A673 (cell line): ENCODE measurements around the gene SPAST. TPM values are rescaled to one million over a fixed set of nuclear protein-coding genes. Genes with fewer than 3 reads are reported as not detected.

ENCODE experiments used
- BruUV-seq: library from RNA; stranded (reverse); fragments of 400-500 nt; replicated peaks from 2 replicates; lab custom pipeline; 2021; lab: Mats Ljungman, UMichigan
- CTCF ChIA-PET: fragments of 300-600 bp; sonication (Branson Sonifier 250); formaldehyde crosslinking; loops from one replicate; lab custom pipeline; 2022; ENCODE audit warnings: antibody characterized with exemption; lab: Charles Lee
- POLR2A ChIA-PET: fragments of 300-600 bp; sonication (Branson Sonifier 250); formaldehyde crosslinking; loops from one replicate; lab custom pipeline; 2022; ENCODE audit warnings: antibody characterized with exemption; ENCODE audit not compliant: low non-redundant PET; lab: Charles Lee
- DNase-seq: peaks from one replicate; pipeline ENCODE4 v3.0.0-alpha.2; 2015; ENCODE audit warnings: low spot score
- H3K27ac ChIP-seq: fragments of 200-600 bp; sonication (generic); 2 replicates; pipeline ENCODE4 v1.5.1; 2016; ENCODE audit warnings: mixed run types, low read depth, mild to moderate bottlenecking, mixed read lengths, antibody characterized with exemption, low read length; ENCODE audit not compliant: poor library complexity, severe bottlenecking
- H3K27me3 ChIP-seq: fragments of 200-600 bp; sonication (generic); replicated peaks from 2 replicates; pipeline ENCODE4 v1.6.1; 2017; ENCODE audit warnings: mixed run types, low read depth, mild to moderate bottlenecking, mixed read lengths, antibody characterized with exemption, low read length; ENCODE audit not compliant: insufficient read depth, poor library complexity
- H3K36me3 ChIP-seq: fragments of 200-600 bp; sonication (generic); 2 replicates; pipeline ENCODE4 v1.6.1; 2016; ENCODE audit warnings: mixed run types, mild to moderate bottlenecking, mixed read lengths, antibody characterized with exemption, low read length; ENCODE audit not compliant: insufficient read depth, poor library complexity, severe bottlenecking
- H3K4me1 ChIP-seq: fragments of 200-600 bp; sonication (generic); 2 replicates; pipeline ENCODE4 v1.6.1; 2017; ENCODE audit warnings: mixed run types, mild to moderate bottlenecking, mixed read lengths, antibody characterized with exemption, low read length; ENCODE audit not compliant: insufficient read depth, poor library complexity, severe bottlenecking
- H3K4me3 ChIP-seq: fragments of 200-600 bp; sonication (generic); 2 replicates; pipeline ENCODE4 v1.5.1; 2016; ENCODE audit warnings: low read depth, mixed run types, mild to moderate bottlenecking, mixed read lengths, low read length; ENCODE audit not compliant: poor library complexity, severe bottlenecking
- H3K9me3 ChIP-seq: fragments of 200-600 bp; sonication (generic); 2 replicates; pipeline ENCODE4 v1.6.1; 2016; ENCODE audit warnings: mixed run types, low read depth, mild to moderate bottlenecking, mixed read lengths, antibody characterized with exemption, low read length; ENCODE audit not compliant: poor library complexity, severe bottlenecking
- CTCF ChIP-seq: fragments of 300-800, 200-600 bp; sonication (generic); conservative IDR thresholded peaks from 2 replicates; pipeline ENCODE4 v1.5.1; 2017; ENCODE audit warnings: low read depth, mild to moderate bottlenecking, antibody characterized with exemption, low read length, moderate library complexity, mixed read lengths
- EZH2 ChIP-seq: fragments of 200-600 bp; sonication (generic); IDR thresholded peaks from 2 replicates; pipeline ENCODE4 v1.6.1; 2017; ENCODE audit warnings: borderline replicate concordance, low read depth, mild to moderate bottlenecking, mixed read lengths, antibody characterized with exemption, low read length; ENCODE audit not compliant: poor library complexity, severe bottlenecking
- intact Hi-C: fragments of 100-400 bp; cut with micrococcal nuclease; formaldehyde crosslinking; loops from one replicate; pipeline ENCODE4 v1.10.0; 2022; ENCODE audit not compliant: unreplicated experiment
- total RNA-seq: library from RNA; stranded (reverse); gene quantifications from 2 replicates; pipeline ENCODE4 v1.2.3, GENCODE V29; 2021

The SPAST gene
- total RNA-seq, 1 experiment from 2014 or later: 40.2 TPM

- BruUV-seq: no TSS peak
- intact Hi-C loops: no loop called here
Observed at GRCh38 chr2:32067549-32067948, 4.2 kb downstream of the SPAST start.

GRCh38 chr2:32074134-32074506 lies 10.8 kb downstream of the SPAST start:
- DNase-seq: no peak
- ChIA-PET CTCF (no interaction called here), POLR2A (no interaction called here)
- TF ChIP-seq EZH2: no peak
- TF ChIP-seq CTCF: no peak
- Histone ChIP-seq H3K9me3 (no peaks in the 10 kb centered on the region), H3K4me1 (no peaks in the 10 kb centered on the region), H3K27me3 (no peaks in the 10 kb centered on the region), H3K36me3 (no peaks in the 10 kb centered on the region), H3K4me3 (no peak overlapping the region), H3K27ac (no peak overlapping the region)
- intact Hi-C loops: no loop called here
- no TSS peak for BruUV-seq

More at GRCh38 chr2:32067549-32067948, 4.2 kb downstream of the SPAST start:
- TF ChIP-seq CTCF (no peak), EZH2 (no peak)
- Histone ChIP-seq H3K4me3 (no peak overlapping the region), H3K9me3 (no peaks in the 10 kb centered on the region), H3K27ac (no peak overlapping the region), H3K4me1 (peaks cover 4% of the 10 kb centered on the region), H3K27me3 (no peaks in the 10 kb centered on the region), H3K36me3 (no peaks in the 10 kb centered on the region)
- ChIA-PET CTCF (no interaction called here), POLR2A (no interaction called here)
- no peak for DNase-seq

DNA sequence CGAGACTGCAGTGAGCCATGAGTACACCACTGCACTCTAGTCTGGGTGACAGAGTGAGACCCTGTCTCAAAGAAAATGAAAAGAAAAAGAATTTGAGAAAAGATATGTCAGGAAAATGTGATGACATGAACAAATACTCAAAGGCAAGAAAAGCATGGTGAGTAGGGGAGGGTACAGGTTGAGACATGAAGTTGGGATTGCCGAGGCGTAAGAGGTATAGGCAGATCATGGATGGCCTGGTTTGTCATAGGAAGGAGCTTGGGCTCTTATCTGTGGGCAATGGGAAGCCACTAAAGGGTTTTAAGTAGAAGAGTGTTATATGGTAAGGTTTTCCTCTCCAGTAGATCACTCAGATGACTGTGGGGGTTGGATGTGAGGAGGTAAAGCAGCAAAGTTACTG lies 32.3 kb downstream of the SPAST start:
- TF ChIP-seq EZH2 (no peak), CTCF (no peak)
- no peaks in the 10 kb centered on the region for H3K9me3 ChIP-seq
- BruUV-seq: no TSS peak
- no peaks in the 10 kb centered on the region for H3K36me3 ChIP-seq
- H3K4me1 ChIP-seq: no peaks in the 10 kb centered on the region
- H3K27me3 ChIP-seq: no peaks in the 10 kb centered on the region
- POLR2A ChIA-PET: no interaction called here
- DNase-seq: no peak
- CTCF ChIA-PET: no interaction called here
- intact Hi-C loops: no loop called here
- H3K27ac ChIP-seq: no peak overlapping the region
- no peak overlapping the region for H3K4me3 ChIP-seq
